Globus pallidus (tissue), 1 donor: ENCODE measurements around the gene ZNF483.
"Not testable (repeated sequence)": the region's sequence is repeated elsewhere in the genome, so short reads cannot be mapped to it uniquely, and the experiment has no call there.

Experiments used
- DNase-seq: peaks from one replicate; pipeline ENCODE4 v3.0.0-alpha.2; 2015; ENCODE audit warnings: low spot score

The ZNF483 gene

GRCh38 chr9:111610149-111610548 lies 85.2 kb downstream of the ZNF483 start:
- DNase-seq, result no peak

- DNase-seq, result no peak
These were observed 85.9 kb downstream of the ZNF483 start for GRCh38 chr9:111610845-111611244.

- no peak for DNase-seq
These were observed 88.6 kb downstream of the ZNF483 start for GRCh38 chr9:111613436-111614040.

- no peak for DNase-seq
These were observed 90.9 kb downstream of the ZNF483 start for GRCh38 chr9:111615928-111616327.

- DNase-seq, result not testable (repeated sequence)
These were observed 92.4 kb downstream of the ZNF483 start for GRCh38 chr9:111617349-111617748.

GRCh38 chr9:111621895-111622480 lies 97.0 kb downstream of the ZNF483 start:
- DNase-seq, result peak; percentile 45

- no peak for DNase-seq
These were observed 97.6 kb downstream of the ZNF483 start for GRCh38 chr9:111622626-111623025.
